ENCODE results near the gene SLC39A13.

Gene SLC39A13

GRCh38 chr11:47387944-47388696 lies 20.3 kb upstream of the SLC39A13 start:
- no peak for DNase-seq

GRCh38 chr11:47388697-47389576 lies 19.5 kb upstream of the SLC39A13 start:
- no peak for DNase-seq

- DNase-seq: no peak
These were observed 18.6 kb upstream of the SLC39A13 start for GRCh38 chr11:47389577-47390421.

- no peak for DNase-seq
These were observed 18.0 kb upstream of the SLC39A13 start for GRCh38 chr11:47390422-47390760.

GRCh38 chr11:47391077-47391583 lies 17.3 kb upstream of the SLC39A13 start:
- no peak for DNase-seq

GRCh38 chr11:47391711-47392432 lies 16.5 kb upstream of the SLC39A13 start:
- no peak for DNase-seq

- no peak for DNase-seq
These were observed 15.7 kb upstream of the SLC39A13 start for GRCh38 chr11:47392546-47393162.

GRCh38 chr11:47393163-47394049 lies 15.0 kb upstream of the SLC39A13 start:
- DNase-seq: no peak

- DNase-seq: no peak
These were observed 14.4 kb upstream of the SLC39A13 start for GRCh38 chr11:47394050-47394321.

GRCh38 chr11:47394322-47395222 lies 13.8 kb upstream of the SLC39A13 start:
- no peak for DNase-seq

GRCh38 chr11:47395223-47396048 lies 13.0 kb upstream of the SLC39A13 start:
- DNase-seq: no peak

GRCh38 chr11:47396049-47396320 lies 12.4 kb upstream of the SLC39A13 start:
- no peak for DNase-seq

GRCh38 chr11:47398011-47398410 lies 10.4 kb upstream of the SLC39A13 start:
- DNase-seq: no peak

- no peak for DNase-seq
These were observed 9.8 kb upstream of the SLC39A13 start for GRCh38 chr11:47398551-47398950.

GRCh38 chr11:47399860-47400767 lies 8.3 kb upstream of the SLC39A13 start:
- DNase-seq: no peak

GRCh38 chr11:47400768-47401279 lies 7.6 kb upstream of the SLC39A13 start:
- DNase-seq: no peak

- DNase-seq: no peak
These were observed 5.3 kb upstream of the SLC39A13 start for GRCh38 chr11:47403135-47403534.

- no peak for DNase-seq
These were observed 4.8 kb upstream of the SLC39A13 start for GRCh38 chr11:47403571-47403970.
